Activated CD4-positive, CD25-positive, alpha-beta regulatory T cell treated with anti-CD3 and anti-CD28 coated beads, Interleukin-2, amount 50 U/mL, for 16 hours (primary cell): ENCODE results near the gene CNTFR.

Experiments
- DNase-seq: peaks from one replicate; pipeline ENCODE4 v3.0.0-alpha.2; 2020; ENCODE audit warnings: low read depth, low spot score

CNTFR gene

DNA sequence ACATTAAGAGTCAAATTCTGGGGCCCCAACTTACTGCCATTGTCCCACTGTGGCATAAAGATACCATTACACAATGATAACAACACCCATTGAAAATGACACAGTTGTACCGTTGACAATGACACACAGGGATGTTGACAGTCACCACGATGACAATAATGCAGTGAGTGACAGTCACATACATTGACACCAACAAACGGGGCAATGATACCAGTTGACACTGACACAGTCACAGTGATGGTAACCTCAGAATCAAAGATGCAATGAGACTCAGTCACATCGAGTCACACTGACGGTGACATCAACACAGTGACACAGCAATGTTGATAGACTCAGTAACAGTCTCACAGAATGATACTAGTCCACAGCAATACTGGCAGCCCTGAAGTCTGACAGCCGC lies 16.9 kb downstream of the CNTFR start:
- no peak for DNase-seq

DNA sequence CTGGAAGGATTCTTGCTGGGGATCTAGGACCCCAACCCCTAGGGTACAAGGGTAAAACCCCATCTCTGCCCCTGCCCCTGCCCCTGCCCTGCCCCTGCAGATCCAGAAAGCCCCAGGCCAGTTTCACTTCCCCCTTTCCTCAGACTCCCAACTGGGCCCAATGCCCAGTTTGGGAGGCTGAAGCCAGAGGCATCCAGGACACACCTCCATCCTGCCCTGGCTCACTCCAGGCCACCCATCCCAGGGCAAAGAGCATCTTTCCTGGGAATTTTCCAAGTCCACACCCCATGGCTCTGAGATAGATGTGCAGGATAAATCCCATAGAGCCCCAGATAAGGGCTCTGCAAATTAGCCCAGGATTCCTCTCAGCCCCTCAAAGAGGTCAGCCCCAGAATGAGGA lies 17.4 kb downstream of the CNTFR start:
- no peak for DNase-seq

DNA sequence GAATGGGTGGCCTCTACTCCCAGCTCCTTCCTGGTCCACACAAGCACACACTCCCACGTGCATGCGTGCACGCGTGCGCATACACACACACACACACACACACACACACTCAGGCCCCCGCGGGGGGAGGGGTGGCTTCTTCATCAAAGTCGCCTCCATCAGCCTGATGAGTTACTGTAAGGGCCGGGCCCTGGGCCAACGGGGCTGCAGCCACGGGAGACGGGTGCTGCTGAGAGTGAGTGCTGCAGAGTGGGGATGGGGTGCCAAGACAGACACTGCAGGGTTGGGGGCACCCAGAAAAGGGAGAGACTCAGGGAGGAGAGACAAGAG lies 18.1 kb downstream of the CNTFR start:
- DNase-seq = no peak

DNA sequence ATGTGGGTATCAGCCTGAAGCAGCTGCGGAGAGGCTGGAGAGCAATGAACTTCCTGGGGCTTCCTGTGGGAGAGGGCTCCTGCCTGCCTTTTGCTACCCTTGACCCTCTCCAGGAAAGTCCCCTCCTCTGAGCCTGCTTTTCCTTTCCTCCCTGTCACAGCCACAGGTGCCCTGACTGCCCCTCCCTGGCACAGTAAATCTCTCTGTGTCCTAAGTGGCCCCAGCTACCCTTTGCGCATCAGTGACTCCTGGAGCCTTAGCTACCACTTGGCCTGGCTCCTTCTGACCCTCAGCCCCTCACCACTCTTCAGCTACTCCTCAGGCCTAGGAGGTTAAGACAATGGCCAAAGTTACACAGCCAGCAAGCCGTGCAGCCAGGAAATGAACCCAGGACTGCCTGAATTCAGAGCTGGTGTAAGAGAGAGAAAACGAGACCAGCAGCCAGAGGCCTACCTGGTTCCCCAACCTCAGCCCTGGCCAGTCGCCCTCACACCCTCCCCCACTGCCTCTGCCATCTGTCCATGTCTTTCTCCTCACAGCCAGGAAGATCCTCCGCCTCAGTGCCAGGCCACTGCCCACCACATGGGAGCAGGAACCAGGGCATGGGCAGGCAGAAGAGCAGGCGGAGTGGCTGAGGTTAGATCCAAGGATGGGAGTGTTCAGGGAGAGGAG lies 18.6 kb downstream of the CNTFR start:
- no peak for DNase-seq

DNA sequence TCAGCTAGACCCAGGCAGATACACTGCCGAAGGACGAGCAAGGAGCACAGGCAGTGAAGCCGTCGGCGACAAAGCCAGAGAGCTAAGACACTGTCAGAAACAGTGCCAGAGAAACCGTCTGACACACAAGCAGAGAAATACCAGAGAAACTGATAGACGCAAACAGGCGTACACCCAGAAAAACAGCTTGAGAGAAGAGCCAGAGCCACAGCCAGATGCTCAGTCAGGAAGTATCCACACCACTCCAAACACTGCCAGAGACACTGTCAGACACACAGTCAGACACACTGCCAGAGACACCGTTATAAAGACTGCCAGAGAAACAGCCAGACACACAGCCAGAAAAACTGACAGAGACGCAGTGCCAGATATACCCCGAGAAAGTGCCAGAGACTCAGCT lies 19.1 kb downstream of the CNTFR start:
- no peak for DNase-seq

DNA sequence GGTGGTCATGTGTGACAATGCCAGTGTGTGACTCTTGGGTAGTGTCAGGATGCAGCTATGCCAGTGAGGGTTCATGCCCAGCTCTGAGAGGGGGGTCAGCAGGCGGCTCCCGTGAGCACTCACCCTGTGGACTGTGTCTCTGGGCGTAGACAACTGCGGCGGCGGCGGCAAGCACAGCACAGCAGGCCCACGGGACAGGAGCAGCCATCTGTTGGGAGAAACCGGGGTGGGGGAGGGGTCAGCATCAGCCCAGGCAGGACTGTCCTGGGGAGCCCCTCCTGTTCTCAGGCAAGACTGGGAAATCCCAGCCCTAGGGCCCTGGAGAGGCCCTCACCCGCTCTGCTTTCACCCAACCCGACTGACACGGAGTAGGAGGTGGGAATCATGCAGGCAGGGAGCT lies 20.8 kb downstream of the CNTFR start:
- DNase-seq = no peak

DNA sequence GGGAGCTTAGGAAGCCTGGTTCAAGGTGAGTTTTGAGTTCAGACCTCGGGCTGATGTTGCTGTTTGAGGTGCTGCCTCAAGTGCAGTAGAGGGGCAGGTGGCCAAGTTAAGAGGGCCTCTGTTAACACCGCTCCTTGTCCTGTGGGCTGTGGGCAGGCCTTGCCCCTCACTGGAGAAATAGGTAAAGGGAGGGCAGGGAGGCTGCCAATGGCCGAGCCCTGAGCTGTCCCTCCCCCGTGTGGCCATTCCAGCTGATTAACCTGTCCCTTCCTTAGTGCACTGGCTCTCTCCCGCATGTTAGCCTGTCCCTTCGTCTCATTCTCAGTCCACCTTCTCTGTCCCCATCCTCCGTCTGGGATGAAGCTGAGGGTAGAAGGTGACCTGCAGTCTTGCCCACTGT lies 21.4 kb downstream of the CNTFR start:
- no peak for DNase-seq

DNA sequence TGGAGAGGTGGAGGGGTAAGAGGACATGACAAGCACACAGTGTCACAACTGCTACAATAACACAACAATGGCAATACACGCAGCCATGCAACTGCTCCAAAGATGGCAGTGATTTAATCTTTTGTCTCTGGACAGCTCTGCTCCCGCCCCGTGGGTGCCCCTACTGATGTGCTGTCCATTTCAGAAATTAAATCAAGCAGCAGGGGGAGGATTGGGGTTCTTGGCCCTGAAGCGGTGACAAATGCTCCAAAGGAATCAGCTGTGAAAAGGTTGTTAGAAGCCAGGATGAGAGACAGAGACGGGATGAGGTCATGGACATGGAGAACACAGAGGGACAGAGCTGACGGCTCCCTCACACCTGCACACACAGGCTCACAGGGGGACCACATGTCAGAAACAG lies 22.6 kb downstream of the CNTFR start:
- DNase-seq = no peak

DNA sequence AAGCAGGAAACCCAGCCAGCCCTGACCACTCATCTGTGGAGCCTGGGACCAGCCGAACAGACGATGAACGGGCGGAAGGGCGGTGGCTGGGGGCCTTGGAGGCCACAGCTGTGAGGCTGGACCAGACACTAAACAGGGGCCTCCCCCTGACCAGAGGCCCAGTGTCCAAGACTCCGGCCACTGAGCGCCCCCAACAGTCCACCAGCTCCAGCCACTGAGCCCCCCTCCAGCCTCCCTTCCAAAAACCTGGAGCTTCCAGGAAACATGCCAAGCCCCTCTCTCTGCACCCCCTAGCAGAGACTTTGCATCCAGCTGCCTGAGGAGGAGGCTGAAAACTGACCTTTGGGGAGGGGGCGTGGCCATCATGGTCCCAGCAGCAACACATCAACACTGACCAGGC lies 23.2 kb downstream of the CNTFR start:
- no peak for DNase-seq

DNA sequence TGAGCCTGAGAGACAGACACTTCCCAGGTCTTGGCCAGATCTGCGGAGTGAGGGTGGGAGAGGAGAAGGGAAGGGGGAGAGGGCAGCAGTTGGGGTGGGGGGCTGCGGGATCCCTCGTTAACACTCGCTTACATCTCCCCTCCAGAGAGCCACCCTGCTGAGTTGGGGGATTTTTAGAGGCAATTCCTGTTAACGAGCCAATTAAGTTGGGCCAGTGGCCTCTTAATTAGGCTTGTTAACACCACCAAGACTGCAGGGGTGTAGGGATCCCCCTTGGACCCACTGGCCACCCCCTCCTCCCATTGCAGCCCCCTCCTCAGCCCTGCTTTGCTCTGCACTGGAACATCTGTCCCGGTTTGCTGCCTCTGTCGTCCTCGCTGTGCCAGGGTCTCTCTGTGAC lies 23.7 kb downstream of the CNTFR start:
- no peak for DNase-seq

DNA sequence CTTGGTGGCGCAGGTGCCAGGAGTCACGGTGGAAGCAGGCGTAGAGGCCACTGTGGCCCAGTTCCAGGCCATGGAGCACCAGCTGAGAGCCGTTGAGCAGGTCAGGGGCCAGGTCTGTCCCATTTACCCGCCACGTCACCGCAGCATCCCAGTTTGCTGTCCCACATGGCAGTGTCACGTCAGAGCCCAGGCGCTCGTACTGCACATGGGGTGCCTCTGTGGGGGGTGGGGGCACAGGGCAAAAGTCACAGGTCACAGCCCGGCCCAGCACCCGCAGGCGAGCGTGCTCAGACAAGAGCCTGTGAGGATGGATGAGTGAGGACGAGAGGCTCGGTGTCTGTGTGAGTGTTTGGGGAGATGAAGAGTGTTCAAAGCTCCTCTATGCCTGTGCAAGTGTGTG lies 24.9 kb downstream of the CNTFR start:
- DNase-seq = no peak

DNA sequence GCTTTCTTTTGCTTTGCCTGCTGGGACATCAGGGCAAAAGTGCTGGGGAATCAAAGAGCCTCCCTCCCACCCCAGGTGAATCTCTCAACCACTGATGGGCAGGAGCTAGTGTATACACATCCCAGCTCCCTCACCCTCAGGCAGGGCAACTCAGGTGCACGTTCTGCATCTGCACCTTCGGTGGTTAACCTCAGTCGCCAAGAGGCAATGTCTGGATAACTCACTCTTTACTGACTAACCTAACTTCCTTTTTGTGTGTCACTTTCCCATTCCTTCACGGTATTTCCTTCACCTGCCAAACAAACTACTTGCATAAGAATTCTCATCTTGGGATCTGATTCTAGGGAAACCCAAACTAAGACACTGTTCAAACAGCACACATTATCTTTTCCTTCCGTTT lies 26.3 kb downstream of the CNTFR start:
- DNase-seq = no peak

DNA sequence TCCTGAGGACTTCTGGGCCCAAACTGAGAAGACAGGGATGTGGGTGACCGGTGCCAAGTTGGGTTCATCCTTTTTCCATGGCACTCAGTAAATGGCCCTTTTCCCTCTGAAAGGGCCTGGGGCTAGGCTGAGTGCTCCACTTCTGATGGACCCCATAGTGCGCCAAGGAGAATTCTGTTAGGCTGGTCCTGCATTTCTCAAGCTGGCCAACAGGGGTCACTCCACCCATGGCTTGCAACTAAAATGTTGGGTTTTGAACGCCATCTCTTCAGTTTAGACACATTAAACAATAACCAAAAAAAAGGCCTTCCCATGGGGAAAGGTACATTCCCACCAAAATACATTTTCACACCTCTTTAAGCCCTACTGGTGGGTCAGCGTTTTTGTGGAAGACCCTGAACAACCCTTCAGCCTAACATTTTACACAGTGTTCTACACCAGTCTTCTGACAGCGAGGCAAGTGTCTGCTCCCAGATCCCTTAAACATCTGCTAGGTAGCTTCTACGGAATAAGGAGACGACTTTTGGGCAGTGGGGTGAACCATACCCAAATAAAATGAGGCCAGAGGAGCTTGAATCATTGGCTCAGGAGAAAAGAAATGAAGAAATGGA lies 27.3 kb downstream of the CNTFR start:
- no peak for DNase-seq

DNA sequence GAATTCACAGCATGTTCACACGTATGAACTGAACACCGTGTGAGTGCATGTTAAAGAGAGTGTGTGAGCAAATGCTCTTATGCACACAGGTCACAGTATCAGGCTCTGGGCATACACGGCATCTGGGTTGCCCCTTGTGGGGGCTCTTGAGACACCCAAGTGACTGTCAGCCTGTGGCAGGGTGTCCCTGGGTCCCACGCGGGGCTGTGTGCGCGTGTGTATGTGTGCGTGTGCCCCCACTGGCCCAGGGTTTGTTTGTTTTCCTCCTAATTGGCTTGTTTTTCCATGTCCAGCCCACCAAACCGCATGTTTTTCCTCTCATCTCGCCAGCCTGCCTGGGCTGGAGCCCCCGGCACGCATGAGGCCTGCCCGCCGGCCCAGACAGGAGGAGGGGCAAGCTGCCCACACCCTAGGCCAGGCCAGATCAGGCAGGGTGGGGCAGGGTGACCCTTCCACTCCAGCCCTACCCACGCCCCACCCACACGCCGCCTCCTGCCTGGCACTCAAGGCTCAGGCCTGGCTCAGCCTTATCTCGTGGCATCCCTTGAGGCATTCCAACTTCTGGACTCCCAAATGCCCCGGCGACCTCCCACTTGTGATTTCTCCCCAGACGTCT lies 28.8 kb downstream of the CNTFR start:
- DNase-seq = no peak

DNA sequence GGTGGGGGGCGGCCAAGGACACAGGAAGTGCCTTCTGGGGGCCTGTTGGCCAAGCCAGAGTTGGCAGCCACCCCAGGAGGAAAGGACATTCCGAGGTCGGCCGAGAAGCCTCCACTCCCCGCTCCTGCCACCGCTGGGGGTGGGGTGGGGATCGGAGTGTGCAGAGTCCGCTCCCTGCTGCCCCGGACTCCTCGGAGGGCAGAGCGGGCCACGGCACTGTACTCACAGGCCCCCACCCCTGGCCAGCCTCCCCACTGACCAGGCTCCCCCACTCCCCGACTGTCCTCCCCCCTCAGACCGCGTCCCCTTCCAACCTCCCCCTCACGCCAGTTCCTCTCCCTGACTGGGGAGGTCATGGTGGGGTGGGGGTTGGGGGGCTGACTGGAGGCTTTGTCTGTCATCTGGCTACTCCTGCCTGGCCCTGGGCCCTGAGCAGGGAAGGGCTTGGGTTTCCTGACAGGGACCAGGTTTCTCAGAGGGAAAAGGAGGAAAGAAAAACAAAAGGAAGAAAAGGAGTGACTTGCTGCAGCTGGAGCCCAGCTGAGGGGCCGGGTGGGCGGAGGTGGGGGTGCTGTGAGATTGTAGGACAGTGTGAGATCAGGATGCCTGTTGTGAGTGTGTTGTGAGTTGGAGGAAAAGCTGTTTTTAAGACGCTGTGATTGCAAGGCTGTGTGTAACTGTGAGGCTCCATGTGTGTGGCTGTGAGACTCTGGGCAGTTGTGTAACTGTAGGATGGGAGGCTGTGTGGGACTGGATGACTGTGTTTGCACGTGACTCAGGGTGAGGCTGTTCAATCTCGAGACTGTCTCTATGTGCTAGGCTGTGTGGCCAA lies 29.7 kb downstream of the CNTFR start:
- no peak for DNase-seq

DNA sequence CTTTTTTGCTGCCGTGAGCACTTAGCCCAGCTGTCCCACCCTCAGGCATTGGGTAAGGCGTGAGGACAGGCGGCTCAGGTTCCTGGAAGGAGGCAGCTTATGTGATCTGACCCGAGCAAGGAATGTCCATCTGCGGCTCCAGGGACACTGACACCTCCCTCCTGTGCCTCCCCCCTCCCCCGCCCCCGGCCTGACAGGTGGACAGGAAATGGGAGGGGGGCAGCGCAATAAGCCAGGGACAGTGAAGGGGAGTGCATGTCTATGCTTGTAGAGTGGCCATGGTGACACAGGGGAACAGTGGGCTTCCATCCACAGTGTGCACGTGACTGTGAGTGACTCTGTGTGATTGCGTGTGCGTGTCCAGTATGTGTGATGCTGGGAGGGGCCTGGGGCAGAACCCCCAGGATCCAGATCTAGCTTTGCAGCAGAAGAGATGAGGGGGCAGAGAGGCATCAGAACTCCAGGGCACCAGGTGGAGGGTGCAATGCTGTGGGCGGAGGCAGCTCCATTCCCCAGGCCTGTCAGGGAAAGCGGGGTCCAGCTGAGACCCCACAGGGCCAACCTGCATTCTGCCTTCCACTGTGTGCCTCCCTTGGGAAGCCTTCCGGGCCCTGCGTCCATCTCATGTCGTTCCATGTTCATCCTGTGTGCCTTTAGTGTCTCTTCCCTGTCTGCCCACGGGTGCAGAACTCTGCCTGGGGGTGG lies 30.5 kb downstream of the CNTFR start:
- no peak for DNase-seq

DNA sequence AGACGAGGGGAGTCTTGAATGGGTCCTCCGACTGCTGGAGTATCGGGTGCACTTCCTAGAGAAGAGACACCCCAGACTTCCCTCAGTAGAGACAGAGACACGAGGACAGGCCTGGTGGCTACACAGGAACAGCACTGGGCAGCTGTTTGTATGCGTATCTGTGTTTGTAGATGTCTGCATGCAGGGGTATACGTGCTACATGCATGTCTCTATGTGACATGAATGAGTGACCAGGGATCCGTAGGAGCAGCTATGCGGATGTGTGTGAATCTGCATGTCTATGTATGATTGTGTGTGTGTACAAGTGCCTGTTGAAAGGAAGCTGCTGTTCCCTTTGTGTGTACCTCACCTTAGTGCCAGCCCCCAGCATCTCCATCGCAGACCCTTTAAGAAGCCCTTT lies 31.2 kb downstream of the CNTFR start:
- DNase-seq = no peak

DNA sequence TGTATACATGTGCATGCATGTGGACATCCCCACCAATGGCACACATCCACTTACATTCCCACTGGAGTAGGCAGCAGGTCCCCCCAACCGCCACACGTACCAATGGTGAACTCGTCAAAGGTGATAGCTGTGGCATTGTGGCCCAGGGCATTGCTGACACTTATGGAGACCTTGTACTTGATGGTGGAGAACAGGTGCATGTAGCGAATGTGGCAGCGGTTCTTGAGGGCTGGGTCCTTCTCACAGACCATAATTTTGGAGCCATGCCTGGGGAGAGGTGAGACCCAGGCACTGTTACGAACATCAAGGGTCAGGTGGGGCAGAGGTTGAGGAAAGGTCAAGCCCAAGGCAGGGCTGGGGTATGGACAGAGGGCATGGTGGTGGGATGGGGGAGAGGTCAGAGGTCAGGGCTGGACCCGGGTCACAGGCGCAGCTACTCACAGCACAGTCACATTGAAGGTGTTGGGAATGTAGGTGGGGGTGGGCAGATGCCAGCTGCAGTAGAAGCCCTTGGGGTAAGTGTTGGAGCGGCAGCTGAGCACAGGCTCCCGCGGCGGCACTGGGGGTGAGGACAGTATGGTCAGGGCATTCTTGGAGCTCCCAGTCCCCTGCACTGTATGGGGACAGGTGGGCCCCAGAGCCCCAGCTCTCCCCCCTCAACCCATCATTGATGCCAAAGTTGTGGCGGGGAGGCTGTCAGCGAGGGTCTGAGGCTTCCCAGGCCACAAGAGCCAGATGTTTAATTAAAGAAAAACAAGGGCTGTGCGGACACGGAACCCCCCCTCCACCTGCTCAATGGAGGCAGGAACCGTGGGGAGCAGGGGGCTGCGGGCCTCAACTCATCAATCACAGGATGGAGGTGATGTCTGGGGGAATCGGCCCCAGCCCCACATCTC lies 31.9 kb downstream of the CNTFR start:
- DNase-seq = no peak

DNA sequence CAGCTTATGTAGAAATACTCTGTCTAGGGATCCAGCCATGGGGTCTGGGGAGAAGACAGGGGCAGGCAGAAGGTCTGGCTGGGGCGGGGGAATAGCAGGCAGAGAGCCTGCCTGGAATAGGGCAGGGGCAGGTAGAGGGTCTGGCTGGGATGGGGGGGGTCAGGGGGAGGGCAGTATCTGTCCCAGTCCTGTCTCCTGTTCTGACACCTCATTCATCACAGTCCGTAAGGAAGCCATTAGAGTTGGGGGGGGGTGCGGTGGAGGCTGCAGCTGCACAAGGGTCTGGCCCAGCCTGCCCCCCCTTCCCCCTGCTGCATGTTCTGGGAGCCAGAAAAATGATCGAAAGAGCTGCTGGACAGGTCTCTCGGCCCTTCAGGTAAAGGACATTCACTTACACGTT lies 32.6 kb downstream of the CNTFR start:
- no peak for DNase-seq

DNA sequence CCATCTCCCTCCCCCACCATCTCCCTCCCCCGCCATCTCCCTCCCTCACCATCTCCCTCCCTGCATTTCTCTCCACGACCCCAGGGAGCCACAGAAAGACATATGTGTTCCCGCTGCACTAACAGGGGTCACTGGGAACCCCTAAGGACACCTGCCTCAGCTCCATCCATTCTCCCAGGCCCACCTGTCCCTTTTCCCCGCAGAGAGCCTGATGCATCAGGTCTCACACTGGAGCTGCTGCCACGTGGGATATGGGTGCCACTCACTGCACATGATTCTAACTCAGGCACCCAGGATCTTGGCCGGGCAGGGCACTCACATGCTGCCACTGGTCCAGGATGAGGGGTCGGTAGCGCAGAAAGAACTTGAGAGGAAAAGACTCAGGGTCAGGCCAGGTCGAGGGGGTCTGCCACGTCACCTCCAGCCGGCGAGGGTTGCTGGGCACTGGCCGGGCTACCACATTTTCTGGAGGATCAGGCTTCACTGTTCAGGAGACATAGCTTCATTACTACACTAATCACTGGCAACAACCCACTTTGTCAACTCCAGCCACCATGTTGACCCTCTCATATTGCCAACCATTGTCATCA lies 33.5 kb downstream of the CNTFR start:
- DNase-seq = no peak

DNA sequence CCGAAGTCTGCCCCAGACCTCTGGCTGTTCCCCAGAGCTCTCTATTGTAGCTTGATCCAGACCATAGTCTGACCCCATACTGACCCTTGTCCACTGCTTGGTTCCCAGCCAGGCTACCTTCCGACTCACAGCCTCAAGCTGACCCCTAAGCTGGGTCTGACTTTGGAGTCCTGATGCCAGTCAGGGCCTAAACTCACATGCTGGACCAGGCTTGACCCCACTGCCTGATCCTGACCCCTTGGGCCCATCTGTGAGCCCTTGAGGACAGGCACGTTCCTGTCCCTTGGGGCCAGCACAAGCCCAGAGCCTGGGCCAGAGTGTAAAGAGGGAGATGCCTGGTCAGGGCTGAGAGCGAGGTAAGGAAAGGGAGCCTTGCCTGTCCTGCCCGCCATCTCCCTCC lies 34.0 kb downstream of the CNTFR start:
- no peak for DNase-seq
